ENCODE measurements around the gene ZRANB1.

- TF ChIP-seq POLR2AphosphoS5 (IDR thresholded peaks at IDR 0.05; ENCODE audit: low read depth, low read length) (no peak), POLR2A (IDR thresholded peaks at IDR 0.05; ENCODE audit: low read depth, low read length) (no peak), TAF1 (IDR thresholded peaks at IDR 0.05; ENCODE audit: borderline replicate concordance, low read depth, low read length) (no peak)
These were observed 54.4 kb downstream of the ZRANB1 start for GRCh38 chr10:124996127-124996853.

All from GM12892 (cell line).